Esophagus squamous epithelium (tissue), 5 donors: ENCODE measurements around the gene ZSWIM8. TPM values are rescaled to one million over a fixed set of nuclear protein-coding genes. Genes with fewer than 3 reads are reported as not detected.
A peak's percentile ranks its signal among the peaks of the same experiment; 100 is the strongest.

ENCODE experiments used
- DNase-seq: peaks from one replicate; lab custom pipeline; 2025; lab: John Stamatoyannopoulos, UW
- H3K27ac ChIP-seq, 4 donors: fragments of 200-600 bp; sonication (generic); one replicate each; pipeline ENCODE4 v1.5.1; 2016 to 2019; ENCODE audit warnings: mild to moderate bottlenecking in 1 of 4
- H3K27me3 ChIP-seq, 4 donors: fragments of 200-600 bp; sonication (generic); 1 replicate in 3 of 4; 2 replicates in 1 of 4; pipeline versions ENCODE4 v1.5.1 to v1.6.0; 2017 to 2021; ENCODE audit warnings: antibody characterized with exemption in 1 of 4
- H3K36me3 ChIP-seq, 3 donors: fragments of 200-600 bp; sonication (generic); one replicate each; pipeline ENCODE4 v1.5.1; 2016 to 2019
- H3K4me1 ChIP-seq, 3 donors: fragments of 200-600 bp; sonication (generic); one replicate each; pipeline ENCODE4 v1.5.1; 2017 to 2019
- H3K4me3 ChIP-seq, 4 donors: fragments of 200-600 bp; sonication (generic); 1 replicate in 3 of 4; 2 replicates in 1 of 4; pipeline ENCODE4 v1.5.1; 2016 to 2019; ENCODE audit warnings: mild to moderate bottlenecking in 2 of 4, moderate library complexity in 1 of 4
- H3K9me3 ChIP-seq, 3 donors: fragments of 200-600 bp; sonication (generic); one replicate each; pipeline ENCODE4 v1.5.1; 2016 to 2019
- POLR2A ChIP-seq, 4 donors: fragments of 450-650 bp; IDR thresholded peaks; one replicate each; pipeline ENCODE4 v1.6.1; 2017; ENCODE audit warnings: antibody characterized with exemption in 4 of 4, mild to moderate bottlenecking in 4 of 4, moderate library complexity in 3 of 4
- WGBS, 2 donors: methylation state at CpG; one replicate each; pipeline ENCODE4 v1.1.5; 2018; 5-methylcytosine and 5-hydroxymethylcytosine counted together
- intact Hi-C: fragments of 100-400 bp; cut with DNase I; formaldehyde crosslinking; loops from one replicate; pipeline ENCODE4 v1.15.0; 2022
- total RNA-seq, 4 donors: library from RNA; depleted of rRNA; stranded (reverse); fragments of >200 nt; gene quantifications; one replicate each; pipeline ENCODE4 v1.1.0, GENCODE V29; 2016
- TF ChIP-seq, protein P1 (sequence below), 6 experiments: fragments of 450-650 bp in 4 of 6; fragments of 200-600 bp in 2 of 6; sonication (generic) in 2 of 6; IDR thresholded peaks; one replicate each; pipeline ENCODE4 v1.5.1; 2016 to 2019; ENCODE audit warnings: antibody characterized with exemption in 6 of 6, mild to moderate bottlenecking in 4 of 6, moderate library complexity in 4 of 6
- donor health status: DM: yes; HTN: yes; CAD: no.

The ZSWIM8 gene
- total RNA-seq, 4 donors from 2014 or later: 33.3 to 116 (median 83.9) TPM

DNA sequence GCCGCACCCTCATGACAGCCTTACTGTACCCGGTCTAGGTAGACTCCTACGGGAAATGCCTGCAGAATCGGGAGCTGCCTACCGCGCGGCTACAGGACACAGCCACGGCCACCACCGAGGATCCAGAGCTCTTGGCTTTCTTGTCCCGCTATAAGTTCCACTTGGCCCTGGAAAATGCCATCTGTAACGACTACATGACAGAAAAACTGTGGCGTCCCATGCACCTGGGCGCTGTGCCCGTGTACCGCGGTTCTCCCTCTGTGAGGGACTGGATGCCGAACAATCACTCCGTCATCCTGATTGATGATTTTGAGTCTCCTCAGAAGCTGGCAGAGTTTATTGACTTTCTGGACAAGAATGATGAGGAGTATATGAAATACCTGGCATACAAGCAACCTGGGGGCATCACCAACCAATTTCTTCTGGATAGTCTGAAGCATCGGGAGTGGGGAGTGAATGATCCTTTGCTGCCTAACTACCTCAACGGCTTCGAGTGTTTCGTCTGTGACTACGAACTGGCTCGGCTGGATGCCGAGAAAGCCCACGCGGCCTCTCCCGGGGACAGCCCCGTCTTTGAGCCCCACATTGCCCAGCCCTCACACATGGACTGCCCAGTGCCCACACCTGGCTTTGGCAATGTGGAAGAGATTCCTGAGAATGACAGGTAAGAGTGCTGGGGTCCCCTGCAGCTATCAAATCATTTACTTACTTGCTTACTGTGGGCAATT, 12.1 kb upstream of the ZSWIM8 start:
- TF ChIP-seq, protein P1, sequence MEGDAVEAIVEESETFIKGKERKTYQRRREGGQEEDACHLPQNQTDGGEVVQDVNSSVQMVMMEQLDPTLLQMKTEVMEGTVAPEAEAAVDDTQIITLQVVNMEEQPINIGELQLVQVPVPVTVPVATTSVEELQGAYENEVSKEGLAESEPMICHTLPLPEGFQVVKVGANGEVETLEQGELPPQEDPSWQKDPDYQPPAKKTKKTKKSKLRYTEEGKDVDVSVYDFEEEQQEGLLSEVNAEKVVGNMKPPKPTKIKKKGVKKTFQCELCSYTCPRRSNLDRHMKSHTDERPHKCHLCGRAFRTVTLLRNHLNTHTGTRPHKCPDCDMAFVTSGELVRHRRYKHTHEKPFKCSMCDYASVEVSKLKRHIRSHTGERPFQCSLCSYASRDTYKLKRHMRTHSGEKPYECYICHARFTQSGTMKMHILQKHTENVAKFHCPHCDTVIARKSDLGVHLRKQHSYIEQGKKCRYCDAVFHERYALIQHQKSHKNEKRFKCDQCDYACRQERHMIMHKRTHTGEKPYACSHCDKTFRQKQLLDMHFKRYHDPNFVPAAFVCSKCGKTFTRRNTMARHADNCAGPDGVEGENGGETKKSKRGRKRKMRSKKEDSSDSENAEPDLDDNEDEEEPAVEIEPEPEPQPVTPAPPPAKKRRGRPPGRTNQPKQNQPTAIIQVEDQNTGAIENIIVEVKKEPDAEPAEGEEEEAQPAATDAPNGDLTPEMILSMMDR (IDR thresholded peaks at IDR 0.05): no peak
- TF ChIP-seq POLR2A (IDR thresholded peaks at IDR 0.05): no peak
- H3K27me3 ChIP-seq: no peaks in the 10 kb centered on the region
- intact Hi-C loops: no loop called here
- H3K36me3 ChIP-seq: peaks cover 18 to 74% (median 19%) of the 10 kb centered on the region in 3 donors
- H3K27ac ChIP-seq: peak overlapping the region; percentile 96 to 99 (median 97)
- no peak for DNase-seq
- H3K9me3 ChIP-seq: no peaks in the 10 kb centered on the region
- WGBS, 2 donors: 0 to 3% methylated on average over 8 of the region's 29 CpGs
- peaks cover 26 to 39% (median 27%) of the 10 kb centered on the region in 3 donors for H3K4me1 ChIP-seq
- H3K4me3 ChIP-seq: peak overlapping the region; percentile 72 to 90 (median 88)

DNA sequence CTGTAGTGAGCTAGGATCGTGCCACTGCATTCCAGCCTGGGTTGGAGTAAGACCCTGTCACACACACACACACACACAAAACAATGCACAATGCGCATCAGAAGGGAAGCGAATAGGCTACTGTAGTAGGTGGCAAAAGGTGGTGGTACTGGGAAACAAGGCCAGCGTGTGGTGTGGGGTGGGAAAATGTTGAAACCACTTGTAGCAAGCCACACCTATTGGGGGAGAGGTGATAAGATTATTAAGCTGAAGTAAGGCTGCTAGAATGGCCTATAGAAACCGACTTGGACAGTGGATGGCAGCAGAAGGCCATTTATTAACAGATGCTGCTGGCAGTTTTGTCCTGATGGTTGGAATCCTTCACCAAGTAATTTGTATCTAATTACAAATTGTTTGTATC, 10.8 kb upstream of the ZSWIM8 start:
- Histone ChIP-seq H3K9me3 (no peaks in the 10 kb centered on the region), H3K27me3 (no peaks in the 10 kb centered on the region), H3K27ac (peak overlapping the region in 2 of 4 donors; percentile 41 to 97), H3K4me1 (peaks cover 26 to 39% (median 27%) of the 10 kb centered on the region in 3 donors), H3K4me3 (peak overlapping the region; percentile 72 to 90 (median 88)), H3K36me3 (peaks cover 7 to 74% (median 21%) of the 10 kb centered on the region in 3 donors)
- no peak for TF ChIP-seq POLR2A (IDR thresholded peaks at IDR 0.05)
- TF ChIP-seq, protein P1 (IDR thresholded peaks at IDR 0.05): no peak
- no peak for DNase-seq
- intact Hi-C loops: no loop called here
- WGBS, 2 donors: 24 to 27% methylated on average over 5 of the region's 5 CpGs

DNA sequence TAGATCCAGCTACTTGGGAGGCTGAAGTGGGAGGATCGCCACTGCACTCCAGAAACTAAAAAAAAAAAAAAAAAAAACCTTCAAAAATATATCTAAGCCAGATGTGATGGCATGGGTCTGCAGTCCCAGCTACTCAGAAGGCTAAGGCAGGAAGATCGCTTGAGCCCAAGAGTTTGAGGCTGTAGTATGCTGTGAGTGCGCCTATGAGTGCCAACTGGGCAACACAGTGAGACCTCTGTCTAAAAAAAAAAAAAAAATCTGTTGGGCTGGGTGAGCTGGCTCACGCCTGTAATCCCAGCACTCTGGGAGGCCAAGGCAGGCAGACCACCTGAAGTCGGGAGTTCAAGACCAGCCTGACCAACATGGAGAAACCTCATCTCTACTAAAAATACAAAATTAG, 6.4 kb upstream of the ZSWIM8 start:
- H3K36me3 ChIP-seq: peaks cover 0 to 61% (median 12%) of the 10 kb centered on the region in 3 donors

DNA sequence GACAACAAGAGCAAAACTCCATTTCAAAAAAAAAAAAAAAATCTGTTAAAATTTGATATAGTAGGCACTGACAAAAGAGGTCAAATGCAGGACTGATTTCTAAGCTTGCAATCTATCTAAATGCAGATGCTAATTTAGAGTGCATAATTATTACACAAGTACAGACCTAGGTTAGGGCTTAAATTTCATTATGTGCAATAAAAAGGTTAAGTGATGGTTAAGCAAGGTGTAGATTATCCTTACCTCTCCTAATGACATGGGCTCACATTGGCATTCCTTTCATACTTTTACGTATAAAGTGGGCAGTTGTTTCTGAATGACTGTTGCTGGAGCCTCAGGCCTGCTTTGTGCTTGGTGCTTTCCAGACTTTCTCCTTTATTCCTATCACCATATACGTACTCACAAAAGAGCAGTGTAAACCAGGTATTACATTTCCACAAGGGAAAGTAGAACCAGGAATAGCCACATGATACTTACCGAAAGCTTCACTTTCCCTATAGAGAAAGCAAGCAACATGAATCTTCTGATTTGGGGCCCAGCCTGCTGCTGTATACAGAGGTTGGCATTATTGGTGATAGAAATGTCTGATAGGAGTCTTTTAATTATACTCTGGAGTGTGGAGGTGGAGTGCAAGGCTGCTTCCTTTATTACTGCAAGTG, 5.7 kb upstream of the ZSWIM8 start:
- TF ChIP-seq, protein P1 (IDR thresholded peaks at IDR 0.05): no peak
- TF ChIP-seq POLR2A (IDR thresholded peaks at IDR 0.05): no peak
- 66% methylated on average over 3 of the region's 3 CpGs for WGBS, 2 donors
- intact Hi-C loops: no loop called here
- Histone ChIP-seq H3K9me3 (no peaks in the 10 kb centered on the region), H3K4me3 (no peak overlapping the region), H3K4me1 (peaks cover 28 to 56% (median 31%) of the 10 kb centered on the region in 3 donors), H3K27me3 (no peaks in the 10 kb centered on the region), H3K36me3 (peaks cover 0 to 56% (median 12%) of the 10 kb centered on the region in 3 donors), H3K27ac (no peak overlapping the region)
- DNase-seq: no peak

More for the DNA sequence above, 6.4 kb upstream of the ZSWIM8 start:
- Histone ChIP-seq H3K4me3 (no peak overlapping the region), H3K9me3 (no peaks in the 10 kb centered on the region), H3K27me3 (no peaks in the 10 kb centered on the region), H3K27ac (no peak overlapping the region), H3K4me1 (peaks cover 32 to 56% (median 36%) of the 10 kb centered on the region in 3 donors)
- WGBS, 2 donors: 87 to 92% methylated on average over 3 to 5 of the region's 5 CpGs
- intact Hi-C loops: no loop called here
- no peak for DNase-seq
- no peak for TF ChIP-seq POLR2A (IDR thresholded peaks at IDR 0.05)
- TF ChIP-seq, protein P1 (IDR thresholded peaks at IDR 0.05): no peak

DNA sequence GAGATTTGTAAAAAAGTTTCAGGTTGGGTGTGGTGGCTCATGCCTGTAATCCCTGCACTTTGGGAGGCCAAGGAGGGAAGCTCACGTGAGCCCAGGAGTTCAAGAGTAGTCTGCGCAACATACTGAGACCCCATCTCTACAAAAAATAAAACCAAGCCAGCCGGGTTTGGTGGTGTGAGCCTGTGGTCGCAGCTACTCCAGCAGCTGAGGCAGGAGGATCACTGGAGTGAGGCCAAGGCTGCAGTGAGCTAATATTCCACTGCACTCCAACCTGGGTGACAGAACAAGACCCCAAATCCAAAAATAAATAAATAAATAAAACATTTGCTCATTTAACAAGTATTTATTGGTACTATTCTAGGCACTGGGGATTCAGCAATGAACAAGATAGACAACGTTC, 5.1 kb upstream of the ZSWIM8 start:
- H3K36me3 ChIP-seq: peaks cover 0 to 50% (median 12%) of the 10 kb centered on the region in 3 donors
- H3K27ac ChIP-seq: peak overlapping the region in 3 of 4 donors; percentile 90 to 95 (median 93)
- DNase-seq: no peak
- no peak overlapping the region for H3K4me3 ChIP-seq
- TF ChIP-seq POLR2A (IDR thresholded peaks at IDR 0.05): no peak
- TF ChIP-seq, protein P1 (IDR thresholded peaks at IDR 0.05): no peak
- WGBS, 2 donors: 69 to 75% methylated on average over 5 of the region's 5 CpGs
- H3K9me3 ChIP-seq: no peaks in the 10 kb centered on the region
- no peaks in the 10 kb centered on the region for H3K27me3 ChIP-seq
- intact Hi-C loops: no loop called here
- H3K4me1 ChIP-seq: peaks cover 24 to 54% (median 25%) of the 10 kb centered on the region in 3 donors
